H1 (cell line): Measurements from ENCODE around the gene CDR2.

Experiments
- BACH1 ChIP-seq: IDR thresholded peaks from 2 replicates; pipeline ENCODE4 v1.6.1; 2012; ENCODE audit warnings: low read length, improper control_type of control experiment
- CHD2 ChIP-seq: IDR thresholded peaks from 2 replicates; pipeline ENCODE4 v1.6.1; 2012; ENCODE audit warnings: low read length, improper control_type of control experiment
- EZH2 ChIP-seq: fragments of 200-600 bp; sonication (generic); IDR thresholded peaks from 2 replicates; pipeline ENCODE4 v1.7.1; 2012; ENCODE audit warnings: low read depth, mild to moderate bottlenecking, moderate library complexity, low read length, inconsistent platforms; ENCODE audit not compliant: severe bottlenecking
- POLR2A ChIP-seq, 2 experiments: IDR thresholded peaks; 1 replicate in 1 of 2; 2 replicates in 1 of 2; pipeline ENCODE4 v1.6.1; 2011; ENCODE audit warnings: low read depth in 2 of 2, low read length in 2 of 2, mild to moderate bottlenecking in 2 of 2; ENCODE audit errors: control extremely low read depth in 1 of 2
- POLR2AphosphoS5 ChIP-seq: IDR thresholded peaks from 2 replicates; pipeline ENCODE4 v1.6.1; 2011; ENCODE audit warnings: low read depth, low read length
- RBBP5 ChIP-seq: IDR thresholded peaks from 2 replicates; pipeline ENCODE4 v1.7.1; 2012; ENCODE audit warnings: low read depth, mild to moderate bottlenecking, inconsistent platforms, low read length, moderate library complexity, borderline replicate concordance
- SIRT6 ChIP-seq: IDR thresholded peaks from one replicate; pipeline ENCODE4 v1.7.1; 2012; ENCODE audit warnings: low read length, inconsistent platforms
- SP4 ChIP-seq: IDR thresholded peaks from 2 replicates; pipeline ENCODE4 v1.6.1; 2012; ENCODE audit warnings: low read length, inconsistent platforms
- SUZ12 ChIP-seq: fragments of 200-600 bp; sonication (generic); IDR thresholded peaks from 2 replicates; pipeline ENCODE4 v1.6.1; 2012; ENCODE audit warnings: mild to moderate bottlenecking, inconsistent platforms, low read length, moderate library complexity, mixed read lengths
- YY1 ChIP-seq: IDR thresholded peaks from 2 replicates; pipeline ENCODE4 v1.6.1; 2011; ENCODE audit warnings: low read depth, mild to moderate bottlenecking, low read length
- TF ChIP-seq, protein P1 (sequence below), 3 experiments: IDR thresholded peaks; 1 replicate in 2 of 3; 2 replicates in 1 of 3; pipeline versions ENCODE4 v1.5.1 to v1.6.1; 2011; ENCODE audit warnings: low read length in 3 of 3, mild to moderate bottlenecking in 3 of 3, inconsistent platforms in 2 of 3, low read depth in 1 of 3, moderate library complexity in 1 of 3; ENCODE audit not compliant: insufficient read depth in 1 of 3; ENCODE audit errors: control extremely low read depth in 1 of 3
- TF ChIP-seq, protein P2 (sequence below): IDR thresholded peaks from 2 replicates; pipeline ENCODE4 v1.6.1; 2011; ENCODE audit warnings: low read length, improper control_type of control experiment

- TF ChIP-seq, protein P1, sequence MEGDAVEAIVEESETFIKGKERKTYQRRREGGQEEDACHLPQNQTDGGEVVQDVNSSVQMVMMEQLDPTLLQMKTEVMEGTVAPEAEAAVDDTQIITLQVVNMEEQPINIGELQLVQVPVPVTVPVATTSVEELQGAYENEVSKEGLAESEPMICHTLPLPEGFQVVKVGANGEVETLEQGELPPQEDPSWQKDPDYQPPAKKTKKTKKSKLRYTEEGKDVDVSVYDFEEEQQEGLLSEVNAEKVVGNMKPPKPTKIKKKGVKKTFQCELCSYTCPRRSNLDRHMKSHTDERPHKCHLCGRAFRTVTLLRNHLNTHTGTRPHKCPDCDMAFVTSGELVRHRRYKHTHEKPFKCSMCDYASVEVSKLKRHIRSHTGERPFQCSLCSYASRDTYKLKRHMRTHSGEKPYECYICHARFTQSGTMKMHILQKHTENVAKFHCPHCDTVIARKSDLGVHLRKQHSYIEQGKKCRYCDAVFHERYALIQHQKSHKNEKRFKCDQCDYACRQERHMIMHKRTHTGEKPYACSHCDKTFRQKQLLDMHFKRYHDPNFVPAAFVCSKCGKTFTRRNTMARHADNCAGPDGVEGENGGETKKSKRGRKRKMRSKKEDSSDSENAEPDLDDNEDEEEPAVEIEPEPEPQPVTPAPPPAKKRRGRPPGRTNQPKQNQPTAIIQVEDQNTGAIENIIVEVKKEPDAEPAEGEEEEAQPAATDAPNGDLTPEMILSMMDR (IDR thresholded peaks at IDR 0.05; ENCODE audit: control extremely low read depth in 1 of 3, insufficient read depth in 1 of 3, low read depth in 1 of 3, low read length in 3 of 3), result no peak
- TF ChIP-seq SUZ12, result no peak
- TF ChIP-seq EZH2, result no peak
- no peak for TF ChIP-seq SP4
- TF ChIP-seq, protein P2, sequence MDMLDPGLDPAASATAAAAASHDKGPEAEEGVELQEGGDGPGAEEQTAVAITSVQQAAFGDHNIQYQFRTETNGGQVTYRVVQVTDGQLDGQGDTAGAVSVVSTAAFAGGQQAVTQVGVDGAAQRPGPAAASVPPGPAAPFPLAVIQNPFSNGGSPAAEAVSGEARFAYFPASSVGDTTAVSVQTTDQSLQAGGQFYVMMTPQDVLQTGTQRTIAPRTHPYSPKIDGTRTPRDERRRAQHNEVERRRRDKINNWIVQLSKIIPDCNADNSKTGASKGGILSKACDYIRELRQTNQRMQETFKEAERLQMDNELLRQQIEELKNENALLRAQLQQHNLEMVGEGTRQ, result no peak
- peak; percentile 13; the same call in 1 of the 2 replicates for TF ChIP-seq POLR2AphosphoS5
- no peak for TF ChIP-seq YY1
- TF ChIP-seq CHD2, result no peak
- no peak for TF ChIP-seq RBBP5
- no peak for TF ChIP-seq BACH1
- TF ChIP-seq SIRT6, result no peak
- no peak for TF ChIP-seq POLR2A (IDR thresholded peaks at IDR 0.05; ENCODE audit: control extremely low read depth in 1 of 2, low read depth in 2 of 2, low read length in 2 of 2)
Observed at GRCh38 chr16:22423716-22424115, 49.3 kb upstream of the CDR2 start.
